ENCODE data around the gene HDAC4. TPM values are rescaled to one million over a fixed set of nuclear protein-coding genes. Genes with fewer than 3 reads are reported as not detected.
A peak's percentile ranks its signal among the peaks of the same experiment; 100 is the strongest.

HDAC4 gene
- total and polyA plus RNA-seq, 8 donors, result 1.7 to 98.8 (median 24.5) TPM

GRCh38 chr2:239220341-239220740 lies 180.5 kb downstream of the HDAC4 start:
- no peaks in the 10 kb centered on the region for H3K9me3 ChIP-seq
- peak overlapping the region in 4 of 5 donors; percentile 87 to 93 (median 90) for H3K27ac ChIP-seq
- no peaks in the 10 kb centered on the region for H3K27me3 ChIP-seq
- WGBS, 5 donors, result 85 to 95% (median 92%) methylated on average over 9 of the region's 9 CpGs
- TF ChIP-seq EP300 (IDR thresholded peaks at IDR 0.05) (no peak), POLR2AphosphoS5 (IDR thresholded peaks at IDR 0.05) (no peak), POLR2A (IDR thresholded peaks at IDR 0.05) (no peak)
- TF ChIP-seq, protein P1, sequence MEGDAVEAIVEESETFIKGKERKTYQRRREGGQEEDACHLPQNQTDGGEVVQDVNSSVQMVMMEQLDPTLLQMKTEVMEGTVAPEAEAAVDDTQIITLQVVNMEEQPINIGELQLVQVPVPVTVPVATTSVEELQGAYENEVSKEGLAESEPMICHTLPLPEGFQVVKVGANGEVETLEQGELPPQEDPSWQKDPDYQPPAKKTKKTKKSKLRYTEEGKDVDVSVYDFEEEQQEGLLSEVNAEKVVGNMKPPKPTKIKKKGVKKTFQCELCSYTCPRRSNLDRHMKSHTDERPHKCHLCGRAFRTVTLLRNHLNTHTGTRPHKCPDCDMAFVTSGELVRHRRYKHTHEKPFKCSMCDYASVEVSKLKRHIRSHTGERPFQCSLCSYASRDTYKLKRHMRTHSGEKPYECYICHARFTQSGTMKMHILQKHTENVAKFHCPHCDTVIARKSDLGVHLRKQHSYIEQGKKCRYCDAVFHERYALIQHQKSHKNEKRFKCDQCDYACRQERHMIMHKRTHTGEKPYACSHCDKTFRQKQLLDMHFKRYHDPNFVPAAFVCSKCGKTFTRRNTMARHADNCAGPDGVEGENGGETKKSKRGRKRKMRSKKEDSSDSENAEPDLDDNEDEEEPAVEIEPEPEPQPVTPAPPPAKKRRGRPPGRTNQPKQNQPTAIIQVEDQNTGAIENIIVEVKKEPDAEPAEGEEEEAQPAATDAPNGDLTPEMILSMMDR (IDR thresholded peaks at IDR 0.05), result no peak
- H3K4me3 ChIP-seq, result no peak overlapping the region
- intact Hi-C loops (cut with DNase I; ENCODE audit: low total_unique reads), result no loop called here
- DNase-seq, result peak in 1 of 2 donors; percentile 4
- H3K36me3 ChIP-seq, result no peaks in the 10 kb centered on the region
- peaks cover 42 to 78% (median 64%) of the 10 kb centered on the region in 4 donors for H3K4me1 ChIP-seq

DNA sequence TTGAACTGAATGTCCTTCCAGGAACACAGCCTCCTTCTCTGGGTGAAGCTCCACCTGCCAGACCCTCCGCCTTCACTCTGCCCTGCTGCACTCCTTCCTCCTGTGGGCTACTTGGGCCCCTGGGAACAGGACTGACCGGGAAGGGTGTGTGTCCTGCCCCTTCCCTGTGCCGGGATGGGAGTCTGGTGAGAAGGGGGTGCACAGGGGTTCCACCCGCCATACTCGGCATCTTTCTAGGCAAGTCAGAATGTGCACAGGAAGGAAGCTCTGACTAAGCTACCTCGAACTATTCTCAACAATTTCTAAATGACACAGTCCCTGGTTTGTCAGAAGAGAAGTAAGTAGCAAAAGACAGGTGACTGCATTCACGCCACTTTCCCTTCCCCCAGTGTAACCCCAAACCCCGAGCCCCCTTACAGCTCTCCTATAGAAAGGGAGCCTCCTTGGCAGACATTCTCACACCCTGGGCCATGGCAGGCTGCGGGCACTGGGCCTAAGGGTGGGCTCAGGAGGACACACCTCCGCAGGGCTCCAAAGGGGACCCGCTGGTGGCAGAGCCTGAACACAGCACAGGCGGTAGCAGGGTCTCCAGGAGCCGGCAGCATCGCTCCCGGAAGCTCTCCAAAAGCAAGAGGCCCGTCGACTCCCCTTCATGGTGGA lies 184.1 kb downstream of the HDAC4 start:
- intact Hi-C loops (cut with DNase I; ENCODE audit: low total_unique reads), result no loop called here
- peak in 1 of 2 donors; percentile 19 for DNase-seq
- Histone ChIP-seq H3K4me3 (no peak overlapping the region), H3K4me1 (peaks cover 11 to 77% (median 53%) of the 10 kb centered on the region in 4 donors), H3K27me3 (no peaks in the 10 kb centered on the region), H3K27ac (peak overlapping the region in 3 of 5 donors; percentile 25 to 63 (median 54)), H3K36me3 (no peaks in the 10 kb centered on the region), H3K9me3 (no peaks in the 10 kb centered on the region)
- 74 to 81% (median 78%) methylated on average over 15 to 17 of the region's 17 CpGs for WGBS, 5 donors
- TF ChIP-seq POLR2A (IDR thresholded peaks at IDR 0.05) (no peak), EP300 (IDR thresholded peaks at IDR 0.05) (no peak), POLR2AphosphoS5 (IDR thresholded peaks at IDR 0.05) (no peak)
- TF ChIP-seq, protein P1 (IDR thresholded peaks at IDR 0.05), result no peak

GRCh38 chr2:239215988-239216613 lies 184.7 kb downstream of the HDAC4 start:
- intact Hi-C loops (cut with DNase I; ENCODE audit: low total_unique reads), result no loop called here
- TF ChIP-seq POLR2A (IDR thresholded peaks at IDR 0.05) (no peak), EP300 (IDR thresholded peaks at IDR 0.05) (no peak), POLR2AphosphoS5 (IDR thresholded peaks at IDR 0.05) (no peak)
- TF ChIP-seq, protein P1 (IDR thresholded peaks at IDR 0.05), result no peak
- Histone ChIP-seq H3K27ac (peak overlapping the region in 2 of 5 donors; percentile 54 to 63), H3K4me1 (peaks cover 5 to 77% (median 52%) of the 10 kb centered on the region in 4 donors), H3K27me3 (no peaks in the 10 kb centered on the region), H3K9me3 (no peaks in the 10 kb centered on the region), H3K4me3 (no peak overlapping the region), H3K36me3 (no peaks in the 10 kb centered on the region)
- WGBS, 5 donors, result 82 to 92% (median 88%) methylated on average over 7 of the region's 7 CpGs
- DNase-seq, result no peak

- H3K27ac ChIP-seq, result peak overlapping the region in 1 of 5 donors; percentile 68
- 88 to 93% (median 91%) methylated on average over 22 to 23 of the region's 23 CpGs for WGBS, 5 donors
- intact Hi-C loops (cut with DNase I; ENCODE audit: low total_unique reads), result no loop called here
- peaks cover 0 to 77% (median 52%) of the 10 kb centered on the region in 4 donors for H3K4me1 ChIP-seq
- no peak overlapping the region for H3K4me3 ChIP-seq
- no peak for DNase-seq
- TF ChIP-seq, protein P1 (IDR thresholded peaks at IDR 0.05), result no peak
- TF ChIP-seq POLR2A (IDR thresholded peaks at IDR 0.05) (no peak), POLR2AphosphoS5 (IDR thresholded peaks at IDR 0.05) (no peak), EP300 (IDR thresholded peaks at IDR 0.05) (no peak)
- H3K27me3 ChIP-seq, result no peaks in the 10 kb centered on the region
- H3K9me3 ChIP-seq, result no peaks in the 10 kb centered on the region
- no peaks in the 10 kb centered on the region for H3K36me3 ChIP-seq
These were observed 185.5 kb downstream of the HDAC4 start for GRCh38 chr2:239215136-239215925.

Measured in stomach (tissue), 9 donors.